HG03378 (cell line): ENCODE results near the gene SRBD1.
A peak's percentile ranks its signal among the peaks of the same experiment; 100 is the strongest.

Experiments
- ATAC-seq: cut with Tn5 transposase; IDR thresholded peaks from one replicate; pipeline ENCODE4 v1.9.1; 2021; ENCODE audit warnings: mild to moderate bottlenecking, moderate library complexity; ENCODE audit not compliant: unreplicated experiment

Gene SRBD1, protein sequence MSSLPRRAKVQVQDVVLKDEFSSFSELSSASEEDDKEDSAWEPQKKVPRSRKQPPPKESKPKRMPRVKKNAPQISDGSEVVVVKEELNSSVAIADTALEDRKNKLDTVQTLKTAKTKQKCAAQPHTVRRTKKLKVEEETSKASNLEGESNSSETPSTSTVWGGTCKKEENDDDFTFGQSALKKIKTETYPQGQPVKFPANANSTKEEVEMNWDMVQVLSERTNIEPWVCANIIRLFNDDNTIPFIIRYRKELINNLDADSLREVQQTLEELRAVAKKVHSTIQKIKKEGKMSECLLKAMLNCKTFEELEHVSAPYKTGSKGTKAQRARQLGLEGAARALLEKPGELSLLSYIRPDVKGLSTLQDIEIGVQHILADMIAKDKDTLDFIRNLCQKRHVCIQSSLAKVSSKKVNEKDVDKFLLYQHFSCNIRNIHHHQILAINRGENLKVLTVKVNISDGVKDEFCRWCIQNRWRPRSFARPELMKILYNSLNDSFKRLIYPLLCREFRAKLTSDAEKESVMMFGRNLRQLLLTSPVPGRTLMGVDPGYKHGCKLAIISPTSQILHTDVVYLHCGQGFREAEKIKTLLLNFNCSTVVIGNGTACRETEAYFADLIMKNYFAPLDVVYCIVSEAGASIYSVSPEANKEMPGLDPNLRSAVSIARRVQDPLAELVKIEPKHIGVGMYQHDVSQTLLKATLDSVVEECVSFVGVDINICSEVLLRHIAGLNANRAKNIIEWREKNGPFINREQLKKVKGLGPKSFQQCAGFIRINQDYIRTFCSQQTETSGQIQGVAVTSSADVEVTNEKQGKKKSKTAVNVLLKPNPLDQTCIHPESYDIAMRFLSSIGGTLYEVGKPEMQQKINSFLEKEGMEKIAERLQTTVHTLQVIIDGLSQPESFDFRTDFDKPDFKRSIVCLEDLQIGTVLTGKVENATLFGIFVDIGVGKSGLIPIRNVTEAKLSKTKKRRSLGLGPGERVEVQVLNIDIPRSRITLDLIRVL

DNA sequence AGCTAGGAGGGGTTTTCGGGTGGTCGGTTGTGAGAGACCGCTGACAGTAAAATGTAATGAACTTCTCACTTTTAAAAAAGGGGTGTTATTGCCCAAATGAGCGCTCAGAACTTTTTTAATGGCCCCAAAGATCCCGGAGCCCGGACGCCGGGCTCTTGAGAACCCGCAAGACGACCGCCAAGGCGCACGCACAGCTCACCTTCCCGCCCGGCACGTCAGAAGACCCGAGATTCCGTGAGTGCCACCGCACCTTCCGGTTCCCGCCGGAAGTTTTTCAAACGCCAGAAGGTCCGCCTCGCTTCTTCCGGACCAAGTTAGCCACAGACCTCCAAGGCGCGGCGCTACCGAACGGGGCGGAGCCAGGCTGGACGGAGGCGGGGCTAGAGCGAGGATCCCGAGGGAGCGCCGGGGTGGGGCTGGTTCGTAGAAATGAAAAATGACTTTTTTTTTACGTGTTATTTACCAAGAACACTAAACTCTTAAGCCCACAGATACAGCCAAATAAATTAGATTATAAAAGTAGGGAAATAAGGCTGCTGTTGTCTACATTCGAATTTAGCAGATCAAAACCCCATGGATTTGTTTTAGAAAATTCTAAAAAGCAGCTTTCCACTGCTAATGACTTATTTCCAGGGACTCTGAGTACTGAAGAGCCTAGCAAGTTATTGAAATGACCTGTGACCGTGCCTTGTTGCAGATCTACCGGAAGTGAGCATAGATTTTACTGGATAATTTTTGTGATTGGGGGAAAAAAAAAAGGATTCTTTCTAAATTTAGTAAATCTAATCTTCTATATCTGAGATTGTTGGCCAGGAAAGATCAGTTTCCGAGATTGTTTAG, at the start of gene SRBD1:
Gene SRBD1 (minus strand): TSS at position 248 of the 840 bp plus-strand sequence. CDS start 5,826 bp downstream, outside the sequence.
- peak; percentile 76 for ATAC-seq

DNA sequence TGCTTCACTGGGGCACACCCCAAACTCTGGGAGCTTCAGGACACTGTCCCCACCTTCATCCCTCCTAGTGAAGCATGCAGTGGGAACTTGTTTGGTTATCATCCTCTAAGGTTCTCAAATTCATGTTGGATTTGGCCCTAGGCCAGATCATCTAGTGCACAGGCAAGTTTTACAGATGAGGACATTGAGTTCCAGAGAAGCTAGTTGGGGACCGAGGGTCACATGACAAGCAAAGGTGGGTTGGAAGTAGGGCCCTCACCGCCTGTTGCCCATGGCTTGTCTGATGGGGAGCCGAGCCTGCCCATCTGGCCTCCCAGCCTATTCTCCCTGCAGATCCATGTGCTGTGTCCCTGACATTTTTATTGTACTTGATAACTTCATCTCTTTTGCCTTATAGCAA, 43.2 kb upstream of the SRBD1 start:
- ATAC-seq = no peak

DNA sequence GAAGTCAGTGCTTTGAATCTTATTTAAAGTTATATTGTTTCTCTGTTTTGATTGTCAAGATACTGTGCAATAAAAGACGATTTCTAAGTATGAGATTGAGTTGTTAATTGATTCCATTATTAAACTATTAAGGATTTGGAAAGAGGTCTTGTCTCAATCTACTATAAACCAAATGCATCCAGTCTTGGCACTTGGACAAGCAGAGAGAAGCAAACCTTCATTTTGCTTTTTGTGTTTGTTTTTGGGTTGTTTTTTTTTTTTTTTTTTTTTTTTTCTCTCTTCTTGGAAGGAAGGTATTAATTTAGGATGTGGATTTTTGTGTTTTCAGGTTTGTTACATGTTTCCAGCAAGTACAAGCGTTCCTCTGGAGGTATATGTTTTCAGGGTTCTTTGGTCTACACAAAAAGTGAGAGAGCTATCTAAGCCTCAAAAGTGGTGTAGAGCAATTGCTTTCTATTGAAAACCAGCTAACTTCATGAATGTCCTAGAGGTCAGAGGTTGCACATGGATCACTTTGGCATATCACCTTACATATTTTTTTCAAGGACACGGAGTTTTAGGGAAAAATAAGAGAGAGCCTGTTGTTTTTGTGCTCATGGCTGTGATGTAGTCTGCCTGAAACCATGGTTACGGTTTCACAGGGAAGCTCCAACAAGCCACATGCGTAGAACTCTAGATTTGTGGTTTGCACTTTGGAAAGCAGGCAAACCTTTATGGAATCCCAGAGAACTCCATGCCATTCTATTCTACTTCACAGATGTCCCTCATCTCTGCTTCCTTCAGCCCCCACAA, 42.3 kb upstream of the SRBD1 start:
- ATAC-seq = no peak

GRCh38 chr2:45652090-45653031, 41.3 kb upstream of the SRBD1 start:
- ATAC-seq = no peak

- peak; percentile 13 for ATAC-seq
These were observed 40.5 kb upstream of the SRBD1 start, which contains the start of gene PRKCE for GRCh38 chr2:45651415-45652089. PRKCE (plus strand) TSS chr2:45651675.

DNA sequence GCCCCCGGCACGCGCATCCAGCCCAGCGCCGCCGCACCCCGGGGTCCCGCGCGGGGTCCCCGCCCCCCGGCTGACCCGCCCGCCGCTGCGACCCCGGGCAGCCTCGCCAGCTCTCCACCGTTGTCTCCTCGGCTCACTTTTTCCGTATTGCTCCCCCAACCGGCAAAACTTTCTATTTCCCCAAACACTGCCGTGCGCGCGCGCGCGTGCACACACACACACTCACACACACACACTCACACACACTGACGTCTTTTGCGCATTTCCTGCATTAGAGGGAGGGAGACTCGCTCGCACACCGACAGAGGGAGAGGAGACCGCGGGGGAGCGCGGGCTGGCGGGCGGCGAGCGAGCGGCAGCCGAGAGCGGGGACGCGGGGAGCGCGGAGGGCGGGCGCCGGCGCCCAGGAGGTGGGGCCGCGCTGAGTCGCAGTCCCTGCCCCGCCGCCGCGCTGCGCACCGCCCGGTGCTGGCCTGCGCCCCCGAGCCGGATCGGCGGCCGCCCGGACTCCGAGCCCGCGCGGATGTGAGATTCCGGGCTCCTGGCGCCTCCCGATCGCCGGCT, 39.9 kb upstream of the SRBD1 start:
- ATAC-seq = peak; percentile 41

GRCh38 chr2:45649858-45650811, 39.1 kb upstream of the SRBD1 start:
- peak; percentile 19 for ATAC-seq

- no peak for ATAC-seq
These were observed 38.4 kb upstream of the SRBD1 start for GRCh38 chr2:45649462-45649857.

DNA sequence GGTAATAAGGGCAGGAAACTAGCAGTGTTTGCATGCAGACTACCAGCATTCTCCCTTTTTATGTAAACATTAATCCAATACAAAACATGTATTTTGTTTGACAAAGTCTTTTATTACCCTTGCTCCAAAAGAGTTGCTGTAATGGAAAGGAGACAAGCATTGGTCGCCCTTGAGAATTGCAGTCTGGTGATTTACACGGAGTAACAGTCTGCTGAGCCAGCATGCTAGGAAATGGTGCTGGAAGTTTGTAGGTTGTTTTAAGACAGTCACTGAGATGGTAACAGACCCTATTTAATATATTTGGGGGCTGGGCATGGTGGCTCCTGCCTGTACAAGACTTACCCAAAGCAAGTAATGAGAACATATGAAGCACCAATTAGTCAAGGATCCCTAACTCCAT, 37.6 kb upstream of the SRBD1 start:
- no peak for ATAC-seq

DNA sequence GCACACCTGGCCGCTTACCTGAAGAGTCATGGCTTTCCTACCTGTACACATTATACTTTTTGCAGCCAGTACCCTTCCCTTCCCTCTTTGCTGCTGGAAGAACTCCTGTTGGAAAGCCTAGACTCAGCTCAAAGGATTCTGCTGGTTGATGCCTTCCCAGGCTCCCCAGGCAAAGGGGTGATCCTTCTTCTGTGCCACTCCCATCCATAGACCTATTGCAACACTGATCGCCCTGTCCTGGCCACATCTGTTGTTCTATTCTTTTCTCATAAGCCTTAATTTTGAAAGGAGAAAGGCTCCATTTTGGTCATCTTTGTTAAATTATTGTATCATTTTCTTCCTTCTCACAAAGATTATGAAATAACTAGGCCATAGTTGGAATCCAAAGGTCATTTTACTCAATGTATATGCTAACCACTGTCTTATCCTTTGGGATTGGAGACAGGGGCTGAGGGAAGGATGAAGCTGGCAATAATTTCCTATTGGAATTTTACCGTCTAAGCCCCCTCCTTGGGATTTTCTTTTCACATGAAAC, 37.0 kb upstream of the SRBD1 start:
- ATAC-seq = no peak

- ATAC-seq = no peak
These were observed 36.3 kb upstream of the SRBD1 start for GRCh38 chr2:45647356-45647755.

- ATAC-seq = no peak
These were observed 35.2 kb upstream of the SRBD1 start for GRCh38 chr2:45646289-45646688.

DNA sequence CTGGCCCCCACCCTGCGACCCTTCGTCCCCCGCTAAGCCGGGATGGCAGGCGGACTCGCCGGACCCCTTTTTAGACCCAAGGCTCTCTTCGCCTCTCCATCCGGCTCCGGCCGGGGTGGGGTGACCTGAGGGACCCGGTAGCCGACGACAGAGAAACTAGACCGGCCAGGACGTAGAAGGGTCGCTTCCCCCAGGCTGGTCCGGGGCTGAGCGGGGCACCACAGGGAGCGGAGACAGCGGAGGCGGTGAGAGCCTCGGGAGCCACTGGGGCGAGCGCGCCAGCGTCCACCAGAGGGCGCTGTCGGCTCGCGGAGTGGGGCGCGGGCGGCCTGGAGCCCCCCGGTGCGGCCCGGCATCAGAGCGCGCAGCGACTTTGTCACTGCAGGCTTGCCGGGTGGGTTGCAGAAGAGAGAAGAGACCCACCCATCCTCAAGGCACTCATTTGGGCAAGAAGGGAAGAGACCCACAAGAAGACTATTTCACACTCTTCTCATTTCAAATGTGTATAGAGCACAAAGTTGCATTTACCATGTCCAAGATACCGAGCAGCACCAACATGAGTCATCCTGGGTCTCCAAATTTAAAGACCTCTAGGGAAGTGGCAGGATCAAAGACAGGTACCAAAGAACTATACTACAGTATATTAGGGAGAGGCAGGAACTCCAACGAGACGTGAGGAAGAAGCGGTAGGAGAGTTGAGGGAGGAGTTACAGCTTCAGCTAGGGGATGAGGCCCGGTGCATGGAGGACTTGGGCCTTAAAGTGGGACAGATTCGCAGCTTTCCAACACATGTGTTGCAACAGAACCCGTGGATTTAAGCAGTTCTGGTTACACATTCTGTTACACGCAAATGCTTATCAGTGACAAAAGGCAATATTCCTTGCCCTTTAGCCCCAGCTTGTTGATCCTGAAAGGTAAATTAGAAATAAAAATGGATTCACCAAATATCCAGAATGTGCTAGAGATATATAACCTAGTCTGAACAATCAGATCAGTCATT, 32.8 kb upstream of the SRBD1 start:
- ATAC-seq = no peak

DNA sequence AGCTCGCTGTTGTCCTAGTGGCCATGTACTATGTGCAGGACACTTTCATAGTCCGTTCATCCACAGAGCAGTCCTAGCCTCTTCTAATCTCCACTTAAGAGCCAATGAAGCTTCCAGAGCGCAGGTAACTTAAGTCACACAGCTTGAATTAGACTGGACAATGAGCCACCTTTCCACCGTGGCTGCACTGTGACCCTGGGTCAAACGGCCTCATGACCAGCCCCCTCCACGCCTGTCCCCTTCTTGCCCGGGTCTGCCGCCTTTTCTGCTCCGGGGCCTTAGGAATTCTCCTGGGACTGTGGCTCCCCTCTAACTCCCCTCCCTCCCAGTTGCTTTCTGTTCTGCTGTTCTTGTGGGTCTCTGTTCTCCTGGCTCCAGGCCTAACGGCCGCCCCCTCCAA, 32.0 kb upstream of the SRBD1 start:
- ATAC-seq = no peak

- no peak for ATAC-seq
These were observed 29.5 kb upstream of the SRBD1 start for GRCh38 chr2:45640576-45640975.
